ENCODE results near the gene BSN.

BSN gene

DNA sequence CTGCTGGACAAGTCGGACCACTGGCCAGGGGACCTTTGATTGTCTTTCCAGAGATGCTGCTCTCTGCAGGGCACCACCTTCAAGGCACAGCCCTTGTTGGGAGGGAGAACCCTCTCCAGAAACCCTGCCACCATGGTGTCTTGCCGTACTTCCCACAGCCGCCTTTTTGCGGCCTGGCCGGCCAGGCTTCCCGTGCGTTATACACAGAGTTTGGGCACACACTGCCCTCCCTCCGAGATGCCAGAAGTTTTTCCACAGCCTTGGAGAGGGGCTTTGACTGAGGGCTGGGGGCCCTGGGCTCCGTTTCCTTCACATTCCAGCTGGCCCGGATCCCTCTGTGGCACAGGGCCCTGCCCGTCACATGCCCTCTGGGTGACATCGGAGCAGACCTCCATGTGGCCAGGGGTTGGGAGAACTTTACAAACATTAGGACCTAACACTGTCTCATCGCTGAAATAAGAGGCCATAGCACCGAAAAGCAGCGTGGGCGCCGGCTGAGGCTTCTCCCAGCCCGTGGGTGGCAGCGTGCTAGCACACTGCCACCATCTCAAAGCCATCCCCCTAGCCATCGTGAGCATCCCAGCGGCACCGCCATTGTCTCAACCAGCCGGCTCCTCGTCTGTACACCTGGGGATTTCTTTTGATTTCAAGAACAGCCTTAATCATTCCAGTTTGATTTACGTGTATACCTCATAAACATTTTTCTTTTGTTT lies 113.6 kb downstream of the BSN start:
- no peak for TF ChIP-seq CTCF (IDR thresholded peaks at IDR 0.05; ENCODE audit: low read depth, low read length)
- peaks cover 3% of the 10 kb centered on the region; the same call in 1 of the 2 replicates for H3K36me3 ChIP-seq
- no peak overlapping the region for H3K4me3 ChIP-seq (ENCODE audit: low read depth, low read length)
- H3K27ac ChIP-seq = no peak overlapping the region
- no peaks in the 10 kb centered on the region for H3K9me3 ChIP-seq (ENCODE audit: severe bottlenecking)
- H3K27me3 ChIP-seq (ENCODE audit: insufficient read depth, low read depth, severe bottlenecking) = no peaks in the 10 kb centered on the region
- DNase-seq = no peak

DNA sequence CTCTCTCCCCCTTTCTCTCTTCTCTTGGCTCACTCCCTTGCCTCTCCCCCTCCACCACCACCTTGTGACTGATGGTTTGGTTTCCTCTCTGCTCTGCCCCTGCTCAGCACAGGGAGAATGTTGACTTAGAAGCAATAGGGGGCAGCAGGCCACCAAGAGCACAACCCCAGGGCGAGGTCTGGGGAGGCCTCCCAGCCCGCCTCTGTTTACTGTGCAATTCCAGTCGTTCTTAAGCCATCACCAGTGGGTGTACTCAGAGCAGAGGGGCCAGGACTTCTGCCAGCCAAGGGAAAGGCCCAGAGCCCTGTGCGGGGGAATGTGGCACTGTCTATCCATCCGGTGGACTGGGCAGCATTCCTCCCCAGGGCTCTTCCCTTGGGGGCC lies 114.1 kb downstream of the BSN start:
- H3K9me3 ChIP-seq (ENCODE audit: severe bottlenecking) = no peaks in the 10 kb centered on the region
- H3K27me3 ChIP-seq (ENCODE audit: insufficient read depth, low read depth, severe bottlenecking) = no peaks in the 10 kb centered on the region
- TF ChIP-seq CTCF (IDR thresholded peaks at IDR 0.05; ENCODE audit: low read depth, low read length) = no peak
- peaks cover 3% of the 10 kb centered on the region; the same call in 1 of the 2 replicates for H3K36me3 ChIP-seq
- H3K4me3 ChIP-seq (ENCODE audit: low read depth, low read length) = no peak overlapping the region
- H3K27ac ChIP-seq = no peak overlapping the region
- DNase-seq = no peak

DNA sequence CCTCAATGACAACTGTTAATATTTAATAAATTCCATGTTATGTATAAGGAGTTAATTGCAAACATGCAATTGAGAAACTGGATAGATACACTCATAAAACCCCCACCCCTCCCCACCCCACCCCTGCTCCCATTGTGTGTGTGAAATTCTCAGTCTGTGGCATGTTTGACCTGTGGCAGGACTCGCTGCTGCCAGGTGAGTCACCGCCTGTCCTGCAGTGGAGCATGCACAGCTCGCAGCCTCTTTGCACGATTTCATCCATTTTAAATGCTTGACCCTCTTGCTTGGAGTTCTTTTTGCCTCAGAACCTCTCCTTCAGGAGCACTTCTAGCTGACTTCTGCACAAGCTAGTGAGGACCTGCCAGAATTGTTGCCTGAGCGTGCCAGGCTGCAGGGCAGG lies 114.6 kb downstream of the BSN start:
- DNase-seq = no peak
- no peak overlapping the region for H3K27ac ChIP-seq

GRCh38 chr3:49669352-49669751 lies 115.1 kb downstream of the BSN start:
- H3K36me3 ChIP-seq = peaks cover 3% of the 10 kb centered on the region; the same call in 1 of the 2 replicates
- no peak for TF ChIP-seq CTCF (IDR thresholded peaks at IDR 0.05; ENCODE audit: low read depth, low read length)
- H3K27me3 ChIP-seq (ENCODE audit: insufficient read depth, low read depth, severe bottlenecking) = no peaks in the 10 kb centered on the region
- DNase-seq = no peak
- H3K27ac ChIP-seq = no peak overlapping the region
- H3K9me3 ChIP-seq (ENCODE audit: severe bottlenecking) = no peaks in the 10 kb centered on the region
- no peak overlapping the region for H3K4me3 ChIP-seq (ENCODE audit: low read depth, low read length)

More for the DNA sequence above, 114.6 kb downstream of the BSN start:
- no peak for TF ChIP-seq CTCF (IDR thresholded peaks at IDR 0.05; ENCODE audit: low read depth, low read length)
- Histone ChIP-seq H3K9me3 (ENCODE audit: severe bottlenecking) (no peaks in the 10 kb centered on the region), H3K4me3 (ENCODE audit: low read depth, low read length) (no peak overlapping the region), H3K27me3 (ENCODE audit: insufficient read depth, low read depth, severe bottlenecking) (no peaks in the 10 kb centered on the region), H3K36me3 (peaks cover 3% of the 10 kb centered on the region; the same call in 1 of the 2 replicates)

DNA sequence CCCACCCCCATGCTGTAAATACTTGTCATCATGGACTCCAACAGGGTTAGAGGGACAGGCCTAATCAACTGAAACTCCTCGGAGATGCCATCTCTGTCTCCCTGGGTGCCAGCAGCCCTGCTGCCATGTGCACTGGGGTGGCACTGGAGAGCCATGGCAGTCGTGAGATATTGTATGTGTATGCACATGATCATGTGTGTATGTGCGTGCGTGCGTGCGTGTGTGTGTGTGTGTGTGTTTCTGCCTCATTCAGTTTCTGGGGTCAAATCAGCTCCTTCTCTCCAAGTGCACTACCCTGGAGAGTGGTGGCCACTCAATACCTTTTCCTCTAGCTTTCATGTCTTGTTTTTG lies 116.6 kb downstream of the BSN start:
- DNase-seq = no peak
- peaks cover 5% of the 10 kb centered on the region for H3K36me3 ChIP-seq
- no peak overlapping the region for H3K27ac ChIP-seq
- no peak for TF ChIP-seq CTCF (IDR thresholded peaks at IDR 0.05; ENCODE audit: low read depth, low read length)
- H3K27me3 ChIP-seq (ENCODE audit: insufficient read depth, low read depth, severe bottlenecking) = no peaks in the 10 kb centered on the region
- H3K4me3 ChIP-seq (ENCODE audit: low read depth, low read length) = no peak overlapping the region
- H3K9me3 ChIP-seq (ENCODE audit: severe bottlenecking) = no peaks in the 10 kb centered on the region
